Stimulated activated CD4-positive, alpha-beta T cell treated with anti-CD3 and anti-CD28 coated beads, Interleukin-15, amount 100 ng/mL, for 1 hour (primary cell): ENCODE results near the gene RSAD1.

ENCODE experiments used
- DNase-seq, 2 donors: peaks; one replicate each; pipeline ENCODE4 v3.0.0-alpha.2; 2020; ENCODE audit warnings: low read depth in 1 of 2, low spot score in 1 of 2

The RSAD1 gene

GRCh38 chr17:50491505-50491904, 12.8 kb downstream of the RSAD1 start:
- no peak for DNase-seq

GRCh38 chr17:50492214-50492613, 13.6 kb downstream of the RSAD1 start:
- no peak for DNase-seq

GRCh38 chr17:50493744-50494143, 15.1 kb downstream of the RSAD1 start:
- DNase-seq: no peak

GRCh38 chr17:50495217-50495823, 16.7 kb downstream of the RSAD1 start:
- no peak for DNase-seq

- DNase-seq: no peak
These were observed 17.3 kb downstream of the RSAD1 start for GRCh38 chr17:50495918-50496317.

GRCh38 chr17:50498021-50498874, 19.6 kb downstream of the RSAD1 start:
- DNase-seq: no peak

- no peak for DNase-seq
These were observed 20.6 kb downstream of the RSAD1 start for GRCh38 chr17:50499270-50499669.

GRCh38 chr17:50499721-50500120, 21.1 kb downstream of the RSAD1 start:
- no peak for DNase-seq

GRCh38 chr17:50501054-50501453, 22.4 kb downstream of the RSAD1 start:
- no peak for DNase-seq

- no peak for DNase-seq
These were observed 23.8 kb downstream of the RSAD1 start for GRCh38 chr17:50502301-50502990.

GRCh38 chr17:50505591-50506130, 27.0 kb downstream of the RSAD1 start:
- DNase-seq: no peak

GRCh38 chr17:50506298-50506697, 27.6 kb downstream of the RSAD1 start:
- DNase-seq: no peak

- peak; percentile 59 to 64 for DNase-seq
These were observed 29.4 kb downstream of the RSAD1 start, which contains the start of gene MYCBPAP for GRCh38 chr17:50507871-50508572. Gene MYCBPAP, plus strand, starts transcription at chr17:50508439. Its CDS starts 236 bp downstream, at chr17:50508675.

- DNase-seq: no peak
These were observed 30.2 kb downstream of the RSAD1 start for GRCh38 chr17:50508573-50509460.

GRCh38 chr17:50511058-50511457, 32.4 kb downstream of the RSAD1 start:
- DNase-seq: peak in 1 of 2 donors; percentile 16

GRCh38 chr17:50513495-50513894, 34.8 kb downstream of the RSAD1 start:
- DNase-seq: no peak

GRCh38 chr17:50514388-50514787, 35.7 kb downstream of the RSAD1 start:
- DNase-seq: no peak

GRCh38 chr17:50514936-50515702, 36.5 kb downstream of the RSAD1 start:
- DNase-seq: no peak

GRCh38 chr17:50517011-50517410, 38.4 kb downstream of the RSAD1 start:
- DNase-seq: no peak
